HG03139 (cell line): Measurements from ENCODE around the gene NDUFB10.
"Not testable (repeated sequence)": the region's sequence is repeated elsewhere in the genome, so short reads cannot be mapped to it uniquely, and the experiment has no call there.

Source experiments
- ATAC-seq: cut with Tn5 transposase; IDR thresholded peaks from one replicate; pipeline ENCODE4 v1.9.1; 2021; ENCODE audit not compliant: unreplicated experiment

Gene NDUFB10

GRCh38 chr16:1959269-1960039 is at the start of gene NDUFB10:
NDUFB10 (plus strand) TSS chr16:1959538; CDS start chr16:1959625, 87 bp downstream.
- ATAC-seq: peak; percentile 45

- ATAC-seq: no peak
Observed at GRCh38 chr16:1909561-1910231, 49.6 kb upstream of the NDUFB10 start.

- ATAC-seq: no peak
Observed at GRCh38 chr16:1911467-1912214, 47.7 kb upstream of the NDUFB10 start.

GRCh38 chr16:1912215-1912543 is 47.2 kb upstream of the NDUFB10 start:
- no peak for ATAC-seq

GRCh38 chr16:1913327-1914083 is 45.8 kb upstream of the NDUFB10 start:
- no peak for ATAC-seq

GRCh38 chr16:1914084-1914608 is 45.2 kb upstream of the NDUFB10 start:
- no peak for ATAC-seq

GRCh38 chr16:1914988-1915387 is 44.4 kb upstream of the NDUFB10 start:
- ATAC-seq: no peak

GRCh38 chr16:1915732-1916639 is 43.4 kb upstream of the NDUFB10 start:
- no peak for ATAC-seq

GRCh38 chr16:1916640-1916990 is 42.7 kb upstream of the NDUFB10 start:
- ATAC-seq: no peak

- ATAC-seq: no peak
Observed at GRCh38 chr16:1917056-1917664, 42.2 kb upstream of the NDUFB10 start.

- no peak for ATAC-seq
Observed at GRCh38 chr16:1917665-1918350, 41.5 kb upstream of the NDUFB10 start.

- no peak for ATAC-seq
Observed at GRCh38 chr16:1918351-1919326, 40.7 kb upstream of the NDUFB10 start, which contains the start of gene HS3ST6. HS3ST6 (minus strand) TSS chr16:1918415; CDS start chr16:1918323, 92 bp downstream.

GRCh38 chr16:1919327-1919998 is 39.9 kb upstream of the NDUFB10 start:
- ATAC-seq: no peak

GRCh38 chr16:1920122-1920521 is 39.2 kb upstream of the NDUFB10 start:
- ATAC-seq: not testable (repeated sequence)

- no peak for ATAC-seq
Observed at GRCh38 chr16:1920727-1921171, 38.6 kb upstream of the NDUFB10 start.

GRCh38 chr16:1922357-1922756 is 37.0 kb upstream of the NDUFB10 start:
- ATAC-seq: no peak
